Subcutaneous adipose tissue (tissue), 4 donors: ENCODE measurements around the gene TMEM51. TPM values are rescaled to one million over a fixed set of nuclear protein-coding genes. Genes with fewer than 3 reads are reported as not detected.

Experiments
- total RNA-seq, 4 donors: library from RNA; depleted of rRNA; stranded (reverse); fragments of >200 nt; gene quantifications; one replicate each; pipeline ENCODE4 v1.1.0, GENCODE V29; 2016
- TF ChIP-seq, protein P1 (sequence below): fragments of 450-650 bp; IDR thresholded peaks from one replicate; pipeline ENCODE4 v1.5.1; 2016; ENCODE audit warnings: low read depth, mild to moderate bottlenecking, control low read depth, antibody characterized with exemption, moderate library complexity

Gene TMEM51
- total RNA-seq, 4 donors from 2014 or later = 0.94 to 8.5 (median 1.1) TPM

DNA sequence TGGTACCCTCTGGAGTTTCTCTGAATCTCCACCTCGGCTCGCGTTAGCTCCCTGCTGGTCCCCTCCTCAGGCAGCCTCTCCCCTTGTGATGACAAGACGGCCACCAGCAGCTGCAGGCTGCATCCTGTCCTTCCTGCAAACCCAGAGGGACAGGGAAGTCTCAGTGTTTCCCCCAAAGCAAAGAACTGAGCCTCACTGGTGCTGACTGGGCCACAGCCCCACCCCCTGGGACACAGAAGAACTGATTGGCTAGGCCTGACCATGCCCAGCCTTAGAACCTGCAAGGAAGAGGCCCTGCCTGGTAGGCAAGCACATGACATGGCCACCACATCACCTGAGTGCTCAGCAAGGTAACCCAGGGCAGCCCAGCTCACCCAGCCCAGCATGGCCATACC lies 34.6 kb downstream of the TMEM51 start:
- TF ChIP-seq, protein P1, sequence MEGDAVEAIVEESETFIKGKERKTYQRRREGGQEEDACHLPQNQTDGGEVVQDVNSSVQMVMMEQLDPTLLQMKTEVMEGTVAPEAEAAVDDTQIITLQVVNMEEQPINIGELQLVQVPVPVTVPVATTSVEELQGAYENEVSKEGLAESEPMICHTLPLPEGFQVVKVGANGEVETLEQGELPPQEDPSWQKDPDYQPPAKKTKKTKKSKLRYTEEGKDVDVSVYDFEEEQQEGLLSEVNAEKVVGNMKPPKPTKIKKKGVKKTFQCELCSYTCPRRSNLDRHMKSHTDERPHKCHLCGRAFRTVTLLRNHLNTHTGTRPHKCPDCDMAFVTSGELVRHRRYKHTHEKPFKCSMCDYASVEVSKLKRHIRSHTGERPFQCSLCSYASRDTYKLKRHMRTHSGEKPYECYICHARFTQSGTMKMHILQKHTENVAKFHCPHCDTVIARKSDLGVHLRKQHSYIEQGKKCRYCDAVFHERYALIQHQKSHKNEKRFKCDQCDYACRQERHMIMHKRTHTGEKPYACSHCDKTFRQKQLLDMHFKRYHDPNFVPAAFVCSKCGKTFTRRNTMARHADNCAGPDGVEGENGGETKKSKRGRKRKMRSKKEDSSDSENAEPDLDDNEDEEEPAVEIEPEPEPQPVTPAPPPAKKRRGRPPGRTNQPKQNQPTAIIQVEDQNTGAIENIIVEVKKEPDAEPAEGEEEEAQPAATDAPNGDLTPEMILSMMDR = no peak

DNA sequence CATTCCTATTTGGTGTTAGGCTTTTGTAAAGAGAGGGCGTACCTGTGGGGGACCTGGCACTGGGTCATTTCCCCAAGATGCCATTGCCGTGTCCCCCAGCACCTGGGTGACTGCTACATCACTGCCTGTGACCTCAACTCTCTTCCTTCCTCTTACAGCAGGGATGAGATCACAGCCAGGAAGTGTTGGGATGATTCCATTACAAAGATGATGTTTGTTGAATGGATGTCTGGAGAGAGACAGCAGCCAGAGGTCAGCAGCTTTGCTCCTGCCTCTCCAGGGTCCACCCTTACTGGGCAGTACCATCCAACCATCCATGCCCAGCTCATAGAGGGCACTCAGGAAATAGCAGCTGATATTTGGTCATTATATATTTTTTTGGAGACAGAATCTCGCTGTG lies 35.1 kb downstream of the TMEM51 start:
- TF ChIP-seq, protein P1 = no peak

DNA sequence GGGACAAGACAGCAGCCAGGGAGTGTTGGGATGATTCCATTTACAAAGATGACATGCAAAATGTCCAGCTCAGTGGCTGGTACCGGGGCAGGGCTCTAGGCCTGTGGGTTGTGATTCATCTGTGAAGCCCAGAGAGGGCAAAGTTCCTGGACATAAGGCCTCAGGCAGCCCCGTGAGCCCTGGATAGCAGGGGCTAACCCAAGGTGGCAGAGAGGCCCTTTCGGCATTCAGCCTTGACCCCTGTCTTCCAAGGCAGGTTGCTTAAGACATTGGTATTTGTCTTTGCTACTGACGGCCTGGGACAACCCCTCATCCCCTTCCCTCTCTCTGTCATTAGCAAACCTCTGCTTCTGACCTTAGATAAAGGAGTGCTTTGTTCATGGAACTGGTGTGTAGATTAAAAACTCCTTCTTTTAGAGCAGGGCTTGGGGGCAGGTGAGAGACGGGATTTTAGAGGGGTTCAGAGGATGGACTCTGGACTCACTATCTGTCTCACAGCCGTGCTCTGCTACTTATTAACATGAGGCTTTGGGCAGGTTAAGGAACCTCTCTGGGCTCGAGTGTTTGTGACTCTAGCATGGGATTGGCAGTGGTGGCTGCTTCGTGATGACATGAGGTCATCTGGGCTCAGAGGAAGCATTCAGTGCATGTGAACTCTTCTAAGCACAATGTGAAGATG lies 36.3 kb downstream of the TMEM51 start:
- TF ChIP-seq, protein P1 = no peak

DNA sequence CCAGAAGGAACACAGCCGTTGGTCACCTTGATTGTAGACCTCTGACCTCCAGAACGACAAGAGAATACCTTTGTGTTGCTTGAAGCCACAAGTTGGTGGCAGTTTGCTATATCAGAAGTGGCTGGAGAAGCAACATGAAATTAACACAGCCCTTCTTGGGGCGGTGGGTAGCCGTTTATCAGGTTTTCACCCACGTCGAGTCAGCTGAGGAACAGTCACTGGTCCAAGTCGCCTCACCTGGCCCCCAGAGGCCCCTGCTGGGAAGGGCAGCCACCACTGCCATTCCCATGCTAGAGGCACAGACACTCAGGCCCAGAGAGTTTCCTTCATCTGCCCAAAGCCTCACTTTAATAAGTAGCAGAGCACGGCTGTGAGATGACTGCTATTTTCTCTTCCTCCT lies 37.7 kb downstream of the TMEM51 start:
- TF ChIP-seq, protein P1 = no peak

DNA sequence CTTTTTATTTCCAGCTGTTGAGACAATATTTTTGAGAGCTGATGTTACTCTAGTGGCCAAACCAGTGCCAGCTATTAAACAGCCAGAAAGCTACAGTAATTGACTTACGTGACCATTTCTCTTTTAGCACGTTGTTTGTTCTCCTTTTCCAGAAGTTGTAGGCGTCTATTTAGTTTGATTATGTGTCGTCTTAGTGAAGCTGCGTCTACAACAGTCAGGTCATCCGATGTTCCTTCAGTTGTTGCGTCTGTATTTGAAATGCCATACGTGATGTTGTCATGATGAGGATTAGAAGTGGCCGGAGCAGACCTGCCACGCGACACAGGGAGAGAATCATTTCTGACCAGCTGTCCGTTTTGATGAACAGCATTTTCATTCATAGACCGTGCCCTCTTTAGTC lies 38.2 kb downstream of the TMEM51 start:
- TF ChIP-seq, protein P1 = no peak

DNA sequence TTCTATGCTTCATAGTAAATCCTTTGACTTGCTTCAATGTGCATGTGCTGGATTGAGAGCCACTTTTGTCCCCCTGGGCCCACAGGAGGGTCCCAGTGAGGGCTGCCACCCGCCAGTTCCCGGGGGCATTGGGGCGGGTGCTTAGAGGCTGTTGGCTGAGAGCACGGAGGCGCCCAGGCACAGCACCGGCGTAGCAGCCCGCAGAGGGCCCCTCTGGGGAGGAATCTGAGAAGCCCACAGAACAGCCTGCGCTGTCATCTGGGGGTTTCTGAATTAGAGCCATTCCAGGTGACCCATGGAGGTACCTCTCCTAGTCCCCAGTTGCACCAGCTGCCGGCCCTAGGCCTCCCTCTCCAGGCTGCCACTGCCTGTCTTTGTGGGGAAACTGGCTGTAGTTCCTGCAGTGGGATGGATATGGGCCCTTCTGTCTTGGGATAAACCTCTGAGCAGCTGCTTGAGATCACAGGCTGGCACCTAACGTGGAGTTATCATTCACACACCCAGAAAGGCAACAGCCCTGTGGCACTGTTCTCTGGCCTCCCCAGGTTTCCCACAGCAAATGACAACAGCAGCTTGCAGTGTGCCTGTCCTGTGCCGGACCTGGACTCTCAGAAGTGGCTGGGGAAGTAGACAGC lies 39.5 kb downstream of the TMEM51 start:
- TF ChIP-seq, protein P1 = no peak

DNA sequence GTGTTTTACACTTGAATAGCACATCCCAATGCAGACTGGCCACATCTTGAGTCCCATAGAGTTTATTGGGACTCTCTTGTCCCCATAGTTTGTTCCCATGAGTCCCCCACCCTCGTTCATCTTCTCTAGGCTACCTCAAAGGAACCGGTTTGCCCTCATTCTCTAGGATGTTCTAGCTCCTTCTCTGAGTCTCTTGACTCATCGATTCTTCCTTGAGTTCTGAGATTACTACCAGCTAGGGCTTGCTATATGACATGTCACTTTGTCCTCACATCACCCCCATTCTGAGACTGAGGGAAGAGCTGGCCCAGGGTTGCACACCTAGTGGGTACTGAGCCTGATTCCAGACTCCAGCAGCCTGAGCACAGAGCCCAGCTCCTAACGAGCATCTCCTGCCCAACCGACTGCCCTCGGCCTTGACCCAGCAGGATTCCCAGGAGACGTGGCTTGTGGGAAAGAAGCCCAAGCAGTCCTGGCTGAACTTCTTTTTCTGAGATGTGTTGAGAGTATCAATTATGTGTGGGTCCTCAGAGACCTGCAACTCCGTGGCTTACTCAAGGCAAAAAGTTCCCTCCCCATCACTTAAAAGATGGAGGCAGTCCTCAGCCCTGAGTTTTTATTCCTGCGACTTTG lies 42.0 kb downstream of the TMEM51 start:
- TF ChIP-seq, protein P1 = no peak
